ENCODE data around the gene ATXN7L1. TPM values are rescaled to one million over a fixed set of nuclear protein-coding genes. Genes with fewer than 3 reads are reported as not detected.

The ATXN7L1 gene
- total RNA-seq, 1 donor from 2014 or later, result 16.0 TPM

DNA sequence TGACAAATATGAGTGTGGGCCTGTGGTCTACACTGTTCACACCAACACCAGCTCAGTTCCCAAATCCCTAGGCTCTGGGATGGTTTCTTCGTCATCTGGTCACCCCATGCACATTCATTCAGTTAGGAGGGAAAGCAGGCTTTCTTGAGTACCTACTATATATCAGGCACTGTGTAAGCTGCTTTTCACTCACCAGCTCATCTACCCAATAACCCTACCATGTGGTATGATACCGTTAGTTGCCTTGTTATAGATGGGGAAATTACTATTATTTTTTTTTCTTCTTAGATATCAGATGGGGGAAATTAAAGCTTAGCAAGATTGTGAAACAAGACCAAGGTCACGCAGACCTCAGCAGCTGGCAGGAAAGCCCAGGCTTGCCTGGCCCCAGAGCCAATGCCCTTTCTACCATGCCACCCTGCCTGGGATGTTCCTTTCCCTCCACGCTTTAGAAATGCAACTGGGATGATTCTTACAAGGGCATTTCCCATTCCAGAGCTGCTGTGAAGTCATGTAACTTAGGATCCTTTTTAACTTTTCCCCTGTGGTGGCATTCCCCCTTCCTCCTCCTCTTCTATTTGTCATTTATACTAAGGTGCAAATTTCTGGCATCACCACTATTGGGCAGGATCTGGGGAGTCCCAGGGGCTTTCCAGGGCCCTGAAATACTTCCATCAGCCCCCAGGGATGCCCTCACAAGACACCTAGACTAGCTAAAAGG is 202.0 kb downstream of the ATXN7L1 start:
- no peaks in the 10 kb centered on the region for H3K27me3 Mint-ChIP-seq
- TF ChIP-seq, protein P1, sequence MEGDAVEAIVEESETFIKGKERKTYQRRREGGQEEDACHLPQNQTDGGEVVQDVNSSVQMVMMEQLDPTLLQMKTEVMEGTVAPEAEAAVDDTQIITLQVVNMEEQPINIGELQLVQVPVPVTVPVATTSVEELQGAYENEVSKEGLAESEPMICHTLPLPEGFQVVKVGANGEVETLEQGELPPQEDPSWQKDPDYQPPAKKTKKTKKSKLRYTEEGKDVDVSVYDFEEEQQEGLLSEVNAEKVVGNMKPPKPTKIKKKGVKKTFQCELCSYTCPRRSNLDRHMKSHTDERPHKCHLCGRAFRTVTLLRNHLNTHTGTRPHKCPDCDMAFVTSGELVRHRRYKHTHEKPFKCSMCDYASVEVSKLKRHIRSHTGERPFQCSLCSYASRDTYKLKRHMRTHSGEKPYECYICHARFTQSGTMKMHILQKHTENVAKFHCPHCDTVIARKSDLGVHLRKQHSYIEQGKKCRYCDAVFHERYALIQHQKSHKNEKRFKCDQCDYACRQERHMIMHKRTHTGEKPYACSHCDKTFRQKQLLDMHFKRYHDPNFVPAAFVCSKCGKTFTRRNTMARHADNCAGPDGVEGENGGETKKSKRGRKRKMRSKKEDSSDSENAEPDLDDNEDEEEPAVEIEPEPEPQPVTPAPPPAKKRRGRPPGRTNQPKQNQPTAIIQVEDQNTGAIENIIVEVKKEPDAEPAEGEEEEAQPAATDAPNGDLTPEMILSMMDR (conservative IDR thresholded peaks at IDR 0.05), result no peak
- H3K4me3 Mint-ChIP-seq, result no peak overlapping the region
- H3K36me3 Mint-ChIP-seq, result no peaks in the 10 kb centered on the region
- H3K9me3 Mint-ChIP-seq, result no peaks in the 10 kb centered on the region
- DNase-seq (ENCODE audit: extremely low spot score, unreplicated experiment), result no peak
- H3K27ac Mint-ChIP-seq, result no peak overlapping the region
- H3K4me1 Mint-ChIP-seq (ENCODE audit: unreplicated experiment), result no peaks in the 10 kb centered on the region

DNA sequence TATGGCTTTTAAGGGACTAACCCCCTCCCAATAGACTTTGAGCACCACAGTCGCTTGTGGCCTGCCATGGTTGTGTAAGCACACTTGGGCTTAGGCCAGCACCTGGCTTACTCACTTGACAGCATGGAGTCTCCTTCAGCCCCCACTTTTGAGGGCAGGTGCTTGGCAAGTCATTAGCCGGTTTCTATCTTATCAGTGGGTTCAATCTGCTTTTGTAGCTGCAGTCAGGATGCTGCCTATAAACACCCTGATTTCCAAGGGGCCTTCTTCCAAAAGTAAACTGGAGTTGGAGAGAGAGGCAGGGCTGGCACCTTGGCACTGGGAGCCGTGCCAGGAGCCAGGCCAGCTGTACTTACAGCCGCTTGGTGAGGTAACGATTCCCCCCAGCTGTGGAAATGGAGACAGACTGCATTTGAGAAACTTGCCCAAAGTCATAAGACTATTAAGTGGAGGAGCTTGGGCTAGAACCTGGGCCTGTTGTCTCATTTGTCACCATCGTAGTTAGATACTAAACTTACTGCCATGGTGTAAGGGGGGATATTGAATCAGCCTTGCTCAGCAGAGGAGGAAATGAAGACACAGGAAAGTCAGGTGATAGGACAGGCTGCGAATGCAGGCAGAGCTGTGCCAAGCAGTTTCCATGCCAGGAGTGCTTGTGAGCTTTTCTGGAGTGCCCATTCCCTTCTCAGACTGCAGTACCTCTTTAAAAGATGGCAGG is 202.9 kb downstream of the ATXN7L1 start:
- no peak overlapping the region for H3K4me3 Mint-ChIP-seq
- H3K9me3 Mint-ChIP-seq, result no peaks in the 10 kb centered on the region
- no peaks in the 10 kb centered on the region for H3K36me3 Mint-ChIP-seq
- TF ChIP-seq, protein P1 (conservative IDR thresholded peaks at IDR 0.05), result no peak
- no peak for DNase-seq (ENCODE audit: extremely low spot score, unreplicated experiment)
- H3K27me3 Mint-ChIP-seq, result no peaks in the 10 kb centered on the region
- H3K4me1 Mint-ChIP-seq (ENCODE audit: unreplicated experiment), result no peaks in the 10 kb centered on the region
- no peak overlapping the region for H3K27ac Mint-ChIP-seq

DNA sequence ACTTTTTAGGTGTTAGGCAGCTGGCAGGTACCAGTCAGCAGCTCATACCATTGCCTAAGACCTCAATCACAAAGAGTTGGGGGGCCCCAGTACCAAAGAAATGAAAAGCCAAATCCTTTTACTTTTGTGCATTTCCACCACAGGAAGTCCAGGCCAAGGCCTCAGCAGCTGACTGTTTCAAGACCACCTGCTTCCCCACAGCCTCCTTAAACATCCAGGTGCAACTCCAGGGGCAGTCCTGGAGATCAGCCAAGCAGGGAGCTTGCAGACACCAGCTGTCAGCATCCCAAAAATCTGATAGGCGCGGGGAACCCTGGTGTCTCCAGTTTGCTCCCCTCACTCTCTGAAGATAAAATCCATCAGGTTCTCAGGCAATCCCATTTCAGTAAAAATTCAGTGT is 203.6 kb downstream of the ATXN7L1 start:
- H3K4me1 Mint-ChIP-seq (ENCODE audit: unreplicated experiment), result no peaks in the 10 kb centered on the region
- no peaks in the 10 kb centered on the region for H3K9me3 Mint-ChIP-seq
- no peaks in the 10 kb centered on the region for H3K36me3 Mint-ChIP-seq
- no peak for DNase-seq (ENCODE audit: extremely low spot score, unreplicated experiment)
- H3K4me3 Mint-ChIP-seq, result no peak overlapping the region
- TF ChIP-seq, protein P1 (conservative IDR thresholded peaks at IDR 0.05), result no peak
- no peak overlapping the region for H3K27ac Mint-ChIP-seq
- H3K27me3 Mint-ChIP-seq, result no peaks in the 10 kb centered on the region

DNA sequence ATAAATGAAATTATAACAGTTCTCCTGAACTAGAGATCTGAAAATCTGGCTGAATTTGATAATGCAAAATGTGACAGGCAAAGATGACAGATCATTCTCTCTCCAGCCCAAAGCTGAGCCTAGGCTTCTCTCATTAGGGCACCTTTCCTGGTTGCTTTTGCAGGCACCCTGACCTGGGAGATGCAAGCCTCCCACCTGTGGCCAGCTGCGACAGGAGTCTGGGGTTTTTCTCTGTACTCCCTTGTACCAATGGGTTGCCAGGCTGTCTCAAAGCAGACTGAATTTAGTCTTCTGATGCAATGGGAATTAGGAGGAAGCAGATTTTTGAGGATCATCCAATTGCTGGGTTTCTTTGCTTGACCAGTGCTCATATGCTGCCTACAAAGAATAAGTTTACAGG is 210.1 kb downstream of the ATXN7L1 start:
- Mint-ChIP-seq H3K4me1 (ENCODE audit: unreplicated experiment) (peaks cover 7% of the 10 kb centered on the region), H3K9me3 (no peaks in the 10 kb centered on the region), H3K4me3 (no peak overlapping the region), H3K36me3 (peaks cover 9% of the 10 kb centered on the region), H3K27ac (no peak overlapping the region), H3K27me3 (no peaks in the 10 kb centered on the region)
- TF ChIP-seq, protein P1 (conservative IDR thresholded peaks at IDR 0.05), result no peak
- no peak for DNase-seq (ENCODE audit: extremely low spot score, unreplicated experiment)

DNA sequence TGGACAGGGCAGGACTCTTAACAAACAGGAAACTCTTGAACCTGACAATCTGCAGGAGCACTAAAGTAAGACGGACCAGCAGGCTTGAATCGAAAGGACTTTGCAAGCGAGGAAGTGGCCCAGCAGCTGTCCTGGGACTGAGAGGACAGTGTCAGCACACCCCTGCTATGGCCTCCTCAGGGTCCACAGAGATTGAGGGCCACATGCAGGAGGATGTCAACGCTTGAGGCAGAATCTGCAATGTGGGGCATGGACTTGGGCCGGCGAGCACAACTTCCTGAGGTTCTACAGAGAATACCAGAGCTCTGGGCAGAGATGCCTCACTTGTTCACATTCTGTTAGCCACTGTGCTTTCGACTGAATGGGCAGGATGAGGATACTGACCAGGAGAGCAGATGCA is 210.7 kb downstream of the ATXN7L1 start:
- H3K27me3 Mint-ChIP-seq, result no peaks in the 10 kb centered on the region
- no peak overlapping the region for H3K27ac Mint-ChIP-seq

More for the DNA sequence above, 210.7 kb downstream of the ATXN7L1 start:
- TF ChIP-seq, protein P1 (conservative IDR thresholded peaks at IDR 0.05), result no peak
- H3K4me3 Mint-ChIP-seq, result no peak overlapping the region
- no peaks in the 10 kb centered on the region for H3K9me3 Mint-ChIP-seq
- DNase-seq (ENCODE audit: extremely low spot score, unreplicated experiment), result no peak
- peaks cover 7% of the 10 kb centered on the region for H3K4me1 Mint-ChIP-seq (ENCODE audit: unreplicated experiment)
- peaks cover 14% of the 10 kb centered on the region for H3K36me3 Mint-ChIP-seq

Measured in type B pancreatic cell (in vitro differentiated cells).